Hematopoietic multipotent progenitor cell (in vitro differentiated cells): ENCODE results near the gene TACC3. TPM values are rescaled to one million over a fixed set of nuclear protein-coding genes. Genes with fewer than 3 reads are reported as not detected.

Source experiments
- DNase-seq, 3 donors: peaks; one replicate each; pipeline ENCODE4 v3.0.0-alpha.2; 2011 to 2015; ENCODE audit warnings: low read depth in 2 of 3, low spot score in 2 of 3
- total RNA-seq: library from RNA; depleted of rRNA; stranded (reverse); fragments of >200 nt; gene quantifications from one replicate; pipeline ENCODE4 v1.2.3, GENCODE V29; 2012

The TACC3 gene
- total RNA-seq, 1 donor = 49.3 TPM

GRCh38 chr4:1769692-1770091 lies 48.4 kb downstream of the TACC3 start:
- DNase-seq = no peak

DNA sequence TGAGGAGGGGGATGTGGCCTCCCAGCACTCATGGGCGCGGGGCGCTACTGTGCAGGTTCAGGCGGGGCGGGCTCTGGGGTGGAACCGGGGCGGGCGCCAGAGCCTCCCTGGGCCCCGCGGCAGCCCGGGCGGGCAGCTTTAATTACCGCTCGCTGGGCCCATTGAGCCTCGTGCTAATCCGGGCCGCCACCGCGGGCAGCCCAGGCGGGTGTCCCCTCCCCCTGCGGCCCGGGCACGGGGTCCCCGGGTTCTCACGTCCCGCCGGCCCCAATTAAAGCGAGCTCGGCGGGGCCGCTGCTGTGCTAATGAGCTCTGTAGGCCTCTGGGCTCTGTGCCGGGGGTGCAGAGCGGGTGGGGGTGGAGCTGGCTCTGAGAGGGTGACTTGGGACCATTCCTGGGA lies 48.9 kb downstream of the TACC3 start:
- DNase-seq = no peak

GRCh38 chr4:1770791-1771231 lies 49.5 kb downstream of the TACC3 start:
- DNase-seq = no peak

DNA sequence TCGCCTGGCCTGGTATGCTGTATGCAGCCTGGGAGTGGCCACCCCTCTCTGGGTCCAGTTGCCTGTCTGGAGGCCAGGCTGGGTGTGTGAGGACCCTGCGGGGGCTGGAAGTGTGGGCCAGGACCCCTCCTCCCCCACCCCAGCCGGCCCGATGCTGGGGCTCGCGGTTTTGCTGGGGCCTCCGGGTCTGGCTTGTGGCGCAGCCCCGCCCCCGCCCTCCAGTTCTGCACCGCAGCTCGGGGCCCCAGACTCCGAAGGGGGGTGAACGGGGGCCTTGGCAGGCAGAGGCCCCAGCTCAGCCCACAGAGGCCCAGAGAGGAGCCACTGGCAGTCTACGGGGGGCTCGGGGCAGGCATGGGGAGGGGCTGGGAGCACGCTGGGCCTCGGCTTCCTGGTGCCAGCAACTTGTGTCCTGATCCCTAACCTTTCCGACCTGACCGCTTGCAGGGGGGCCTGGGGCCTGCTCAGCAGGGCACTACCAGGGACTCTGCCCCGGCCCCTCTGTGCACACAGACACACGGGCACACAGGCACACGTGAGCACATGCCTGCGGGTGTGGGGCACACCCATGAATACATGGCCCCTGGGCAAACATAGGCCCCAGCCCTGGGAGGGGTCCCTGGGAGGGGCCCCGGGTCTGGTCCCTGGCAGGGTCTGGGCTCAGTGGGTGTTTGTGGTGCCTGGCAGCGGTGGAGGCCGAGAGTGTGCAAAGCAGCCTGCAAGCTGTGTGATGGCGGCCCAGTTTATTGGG lies 50.4 kb downstream of the TACC3 start:
- DNase-seq = peak in 2 of 3 donors; percentile 67 to 80

DNA sequence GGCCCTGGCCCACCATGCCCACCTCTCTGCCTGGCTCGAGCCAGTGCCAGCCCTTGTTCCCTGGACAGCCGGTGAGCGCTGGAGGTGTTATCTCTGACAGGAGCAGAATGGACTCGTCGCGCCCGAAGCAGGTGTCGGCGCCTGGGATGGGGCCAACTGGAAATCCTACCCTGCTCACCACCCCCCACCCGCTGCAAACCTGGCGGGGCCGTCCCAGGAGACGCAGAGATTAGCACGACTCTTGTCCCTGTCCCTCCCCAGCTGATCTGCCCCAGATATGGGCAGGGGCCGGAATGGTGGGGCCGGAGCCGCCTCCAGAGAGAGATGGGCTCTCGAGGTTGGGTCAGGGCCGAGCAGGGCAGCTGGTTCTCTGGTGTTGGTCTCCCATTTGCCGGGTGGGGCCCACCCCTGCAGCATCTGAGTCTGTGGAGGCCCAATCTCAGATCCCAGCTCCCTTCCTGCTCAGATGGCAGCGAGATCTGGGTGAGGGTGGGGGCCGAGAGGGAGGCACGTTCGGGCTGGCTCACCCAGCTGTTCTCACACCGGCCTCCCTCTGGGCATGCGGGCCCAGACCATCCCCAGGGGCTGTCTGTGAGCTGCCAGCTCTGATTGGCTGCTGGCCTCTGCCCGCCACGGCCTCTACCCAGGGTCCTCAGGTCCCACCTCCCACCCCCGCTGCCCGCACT lies 51.7 kb downstream of the TACC3 start:
- DNase-seq = peak in 1 of 3 donors; percentile 47

DNA sequence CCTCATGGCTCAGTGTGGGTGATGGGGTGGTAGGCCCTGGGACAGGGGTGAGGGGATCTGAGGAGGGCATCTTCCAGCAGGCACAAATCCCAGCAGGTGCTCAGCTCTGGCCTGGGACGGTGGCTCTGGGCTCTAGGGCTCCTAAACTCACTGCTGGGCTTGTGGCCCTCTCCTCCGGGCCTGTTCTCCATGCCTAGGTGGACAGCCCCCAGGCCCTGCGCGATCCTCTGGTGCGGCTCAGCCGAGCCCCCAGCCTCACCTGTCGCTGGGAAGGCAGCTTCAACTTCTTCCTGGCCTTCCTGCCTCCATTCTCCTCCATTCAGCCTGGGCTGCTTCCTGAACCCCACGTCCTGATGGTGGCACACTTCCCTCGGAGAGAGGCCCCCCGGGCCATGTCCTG lies 52.4 kb downstream of the TACC3 start:
- DNase-seq = no peak

- peak in 2 of 3 donors; percentile 56 to 74 for DNase-seq
Observed at GRCh38 chr4:1775731-1776500, 54.6 kb downstream of the TACC3 start.

GRCh38 chr4:1776521-1777161 lies 55.3 kb downstream of the TACC3 start:
- no peak for DNase-seq

- DNase-seq = no peak
Observed at GRCh38 chr4:1777822-1778641, 56.7 kb downstream of the TACC3 start.

- no peak for DNase-seq
Observed at GRCh38 chr4:1778642-1779392, 57.5 kb downstream of the TACC3 start.

DNA sequence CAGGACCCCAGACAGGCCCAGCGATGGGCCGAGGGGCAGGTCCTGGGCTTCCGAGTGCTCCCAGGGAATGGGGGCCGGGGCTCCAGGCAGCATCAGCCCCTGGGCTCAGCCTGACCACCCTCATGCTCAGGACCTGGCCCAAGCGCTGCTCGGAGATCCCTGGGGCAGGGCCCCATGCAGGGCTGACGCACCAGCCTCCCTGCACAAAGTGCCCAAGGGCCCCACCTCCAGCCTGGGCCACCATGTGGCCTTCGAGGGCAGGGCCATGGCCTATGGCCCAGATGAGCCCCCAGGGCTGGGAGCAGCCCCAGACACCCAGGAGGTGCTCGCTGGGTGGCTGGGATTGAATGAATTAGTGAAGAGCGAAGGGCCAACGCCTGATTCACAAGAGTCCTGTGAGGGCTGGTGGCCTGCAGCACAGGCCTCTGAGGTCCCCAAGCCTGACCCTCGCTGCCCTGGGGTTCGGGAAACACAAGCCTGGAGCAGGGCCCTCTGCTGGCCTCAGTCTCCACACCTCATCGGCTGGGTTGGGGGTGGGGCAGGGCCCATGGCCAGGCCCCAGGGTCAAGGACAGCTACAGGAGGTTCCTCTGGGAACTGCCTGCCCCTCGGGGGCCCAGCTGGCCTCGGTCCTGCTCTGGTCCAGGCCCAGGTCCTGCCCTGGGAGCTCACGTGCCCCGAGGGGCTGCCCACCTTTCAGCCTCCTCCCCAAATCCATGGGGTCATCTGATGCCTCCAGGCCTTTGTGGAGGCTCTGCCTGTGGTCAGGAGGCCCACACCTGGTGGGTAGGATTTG lies 58.5 kb downstream of the TACC3 start:
- no peak for DNase-seq

- DNase-seq = no peak
Observed at GRCh38 chr4:1780435-1780834, 59.1 kb downstream of the TACC3 start.

DNA sequence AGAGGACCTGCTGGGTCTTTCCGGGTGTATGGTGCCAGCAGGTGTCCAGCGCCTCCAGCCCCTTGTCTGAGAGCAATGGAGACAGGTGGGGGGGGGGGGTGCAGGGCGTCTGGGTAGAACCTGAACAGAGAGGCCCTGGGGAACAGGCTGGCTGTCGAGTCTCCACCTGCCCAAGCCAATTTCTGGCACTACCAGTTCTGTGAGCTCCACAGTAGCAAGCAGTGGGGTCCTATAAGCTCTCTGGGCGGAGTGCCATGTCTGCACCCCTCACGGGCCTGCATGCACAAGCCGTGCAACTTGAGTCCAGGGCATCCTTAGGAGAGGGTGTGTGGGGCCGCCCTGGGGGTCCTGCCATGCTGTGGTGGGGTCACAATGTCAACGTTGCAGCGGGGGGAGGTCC lies 61.7 kb downstream of the TACC3 start:
- no peak for DNase-seq

- no peak for DNase-seq
Observed at GRCh38 chr4:1783970-1784369, 62.6 kb downstream of the TACC3 start.

GRCh38 chr4:1784395-1784788 lies 63.1 kb downstream of the TACC3 start:
- DNase-seq = no peak

GRCh38 chr4:1784789-1785591 lies 63.7 kb downstream of the TACC3 start:
- DNase-seq = no peak

DNA sequence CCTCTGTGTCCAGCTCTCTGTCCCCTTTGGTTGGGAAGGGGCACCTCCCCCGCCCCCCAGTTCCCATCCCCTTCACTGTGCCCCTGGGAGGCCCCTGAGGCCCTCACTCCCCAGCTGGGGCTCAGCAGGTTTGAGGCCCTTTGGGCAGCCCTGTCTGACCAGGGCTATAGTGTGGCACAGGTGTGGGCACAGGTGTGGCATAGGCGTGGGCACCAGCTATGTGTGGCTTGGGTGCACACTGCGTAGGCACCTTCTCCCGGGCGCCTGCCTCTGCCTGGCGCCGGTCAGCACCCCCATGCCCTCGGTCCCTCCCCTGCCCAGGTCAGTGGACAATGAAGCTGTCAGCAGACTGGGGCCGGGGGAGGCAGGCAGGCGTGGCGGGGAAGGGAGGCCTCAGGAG lies 64.3 kb downstream of the TACC3 start:
- no peak for DNase-seq
